Panc1 (cell line): ENCODE data around the gene LACRT. TPM values are rescaled to one million over a fixed set of nuclear protein-coding genes. Genes with fewer than 3 reads are reported as not detected.

Experiments used
- ATAC-seq: fragments of 200-7000 bp; cut with Tn5 transposase; 2 replicates; pipeline ENCODE4 v1.9.1; 2020; ENCODE audit warnings: mild to moderate bottlenecking, moderate library complexity
- BruUV-seq: library from RNA; stranded (reverse); fragments of 400-500 nt; replicated peaks from 2 replicates; lab custom pipeline; 2021; lab: Mats Ljungman, UMichigan
- CTCF ChIA-PET: fragments of 300-600 bp; sonication (Branson Sonifier 250); formaldehyde crosslinking; loops from one replicate; lab custom pipeline; 2022; ENCODE audit warnings: antibody characterized with exemption; lab: Charles Lee
- POLR2A ChIA-PET: fragments of 300-600 bp; sonication (Branson Sonifier 250); formaldehyde crosslinking; loops from one replicate; lab custom pipeline; 2022; ENCODE audit warnings: antibody characterized with exemption; lab: Charles Lee
- DNase-seq: peaks from one replicate; pipeline ENCODE4 v3.0.0-alpha.2; 2010; ENCODE audit warnings: low read depth, low spot score
- H3K27ac ChIP-seq: 2 replicates; pipeline ENCODE4 v1.5.1; 2011; ENCODE audit warnings: mild to moderate bottlenecking, low read length, inconsistent platforms
- H3K27me3 ChIP-seq: fragments of 200-500 bp; sonication (Bioruptor generic); 2 replicates; pipeline ENCODE4 v1.6.0; 2014; ENCODE audit warnings: low read length, inconsistent platforms; ENCODE audit not compliant: control insufficient read depth, insufficient read depth
- H3K36me3 ChIP-seq: fragments of 200-500 bp; sonication (Bioruptor generic); 2 replicates; pipeline ENCODE4 v1.5.1; 2014; ENCODE audit warnings: inconsistent platforms, mild to moderate bottlenecking, low read length, moderate library complexity; ENCODE audit not compliant: control insufficient read depth, insufficient read depth
- H3K4me1 ChIP-seq: 2 replicates; pipeline ENCODE4 v1.5.1; 2011; ENCODE audit warnings: inconsistent platforms, mild to moderate bottlenecking, low read length, moderate library complexity; ENCODE audit not compliant: control insufficient read depth, insufficient read depth
- H3K4me3 ChIP-seq, 2 experiments: 2 replicates each; pipeline ENCODE4 v1.5.1; 2011 to 2012; ENCODE audit warnings: low read depth in 2 of 2, low read length in 2 of 2, mild to moderate bottlenecking in 2 of 2, inconsistent platforms in 1 of 2, moderate library complexity in 1 of 2
- H3K9me3 ChIP-seq: fragments of 200-500 bp; sonication (Bioruptor generic); 2 replicates; pipeline ENCODE4 v1.5.1; 2014; ENCODE audit warnings: low read depth, mild to moderate bottlenecking, inconsistent platforms, low read length, moderate library complexity; ENCODE audit not compliant: control insufficient read depth, insufficient read depth
- POLR2AphosphoS5 ChIP-seq: IDR thresholded peaks from 2 replicates; pipeline ENCODE4 v1.6.1; 2012; ENCODE audit warnings: mild to moderate bottlenecking, low read depth, low read length, moderate library complexity
- SIN3A ChIP-seq: IDR thresholded peaks from 2 replicates; pipeline ENCODE4 v1.6.1; 2012; ENCODE audit warnings: low read depth, mild to moderate bottlenecking, low read length, moderate library complexity, borderline replicate concordance; ENCODE audit not compliant: insufficient read depth
- TCF7L2 ChIP-seq: IDR thresholded peaks from 2 replicates; pipeline ENCODE4 v1.6.1; 2011; ENCODE audit warnings: mild to moderate bottlenecking, low read depth, low read length, inconsistent platforms
- in situ Hi-C: cut with HindIII; loops from 2 replicates; pipeline ENCODE4 v1.10.0; 2016; ENCODE audit warnings: low sequenced_read_pairs, low pct_unique_long_range_greater_than_20kb
- intact Hi-C: fragments of 100-400 bp; cut with micrococcal nuclease; formaldehyde crosslinking; loops from one replicate; pipeline ENCODE4 v1.10.0; 2022; ENCODE audit not compliant: unreplicated experiment
- total RNA-seq: library from RNA; stranded (reverse); gene quantifications from one replicate; pipeline ENCODE4 v1.2.1, GENCODE V29; 2021; ENCODE audit not compliant: unreplicated experiment
- TF ChIP-seq, protein P1 (sequence below): fragments of 450-650 bp; IDR thresholded peaks from 2 replicates; pipeline ENCODE4 v1.5.1; 2017; ENCODE audit warnings: mild to moderate bottlenecking
- TF ChIP-seq, protein P2 (sequence below), 2 experiments: IDR thresholded peaks; 2 replicates each; pipeline ENCODE4 v1.6.1; 2011 to 2012; ENCODE audit warnings: low read depth in 2 of 2, control low read depth in 1 of 2, low read length in 1 of 2, mild to moderate bottlenecking in 1 of 2, moderate library complexity in 1 of 2; ENCODE audit not compliant: insufficient read depth in 1 of 2

LACRT gene
- total RNA-seq, 1 experiment from 2014 or later = not detected

DNA sequence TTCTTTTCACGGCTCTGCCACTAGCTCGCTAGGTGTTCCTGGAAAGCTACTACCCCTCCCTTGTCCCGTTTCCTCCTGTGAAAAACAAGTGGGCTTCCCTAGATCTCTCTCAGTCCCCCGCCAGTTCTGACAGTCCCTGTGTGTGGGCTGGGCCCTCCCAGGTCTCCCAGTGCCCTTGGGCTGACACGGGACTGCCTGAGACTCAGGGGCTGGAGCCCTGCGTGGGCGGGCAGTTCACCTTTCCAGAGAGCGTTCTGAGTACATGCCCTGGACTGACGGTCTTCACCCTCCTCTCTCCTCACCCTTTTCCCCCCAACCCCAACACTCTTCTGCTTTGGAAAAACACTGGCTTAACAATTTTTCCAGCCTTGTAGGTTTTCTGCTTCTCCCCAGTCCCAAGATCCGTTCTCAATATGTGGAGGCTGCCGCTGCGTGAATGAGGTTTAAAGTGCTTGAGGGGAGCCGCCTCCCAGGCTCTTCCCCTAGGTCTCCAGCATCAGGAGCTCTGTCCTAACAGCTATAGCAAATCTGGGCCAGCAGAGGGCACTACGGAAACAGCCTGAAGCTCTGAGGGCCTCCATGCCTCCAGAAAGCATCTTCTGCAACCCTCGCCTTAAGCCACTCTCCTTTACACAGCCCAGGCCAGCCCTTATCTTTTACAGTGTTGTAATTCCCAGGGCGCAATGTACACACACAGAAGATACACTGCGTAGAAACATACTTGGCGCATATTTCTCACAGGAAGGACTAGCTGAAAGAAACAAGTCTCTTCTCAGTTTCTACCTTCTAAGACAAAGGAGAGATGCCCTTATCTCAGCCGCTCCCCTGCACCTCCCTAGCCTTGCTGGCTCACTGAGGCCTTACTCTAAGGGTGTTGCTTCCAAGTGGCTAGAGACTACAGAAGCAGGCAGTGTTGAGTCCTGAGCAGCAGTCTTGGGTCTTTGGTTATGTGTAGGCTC is 23.9 kb upstream of the LACRT start:
- DNase-seq (peak; percentile 15), ATAC-seq (peak; percentile 86)
- CTCF ChIA-PET = interaction anchor here (0.5 to 1.0 kb wide), 3 partner anchors 14 to 414 kb away, joined by 3 to 6 read pairs (median 3); no protein-coding TSS in a partner anchor
- Histone ChIP-seq H3K4me1 (no peaks in the 10 kb centered on the region), H3K27ac (no peak overlapping the region), H3K27me3 (peaks cover 9% of the 10 kb centered on the region), H3K36me3 (no peaks in the 10 kb centered on the region), H3K9me3 (no peaks in the 10 kb centered on the region), H3K4me3 (no peak overlapping the region)
- intact Hi-C loops (no loop called here), in situ Hi-C loops (no loop called here)
- TF ChIP-seq POLR2AphosphoS5 = no peak
- TF ChIP-seq, protein P1, sequence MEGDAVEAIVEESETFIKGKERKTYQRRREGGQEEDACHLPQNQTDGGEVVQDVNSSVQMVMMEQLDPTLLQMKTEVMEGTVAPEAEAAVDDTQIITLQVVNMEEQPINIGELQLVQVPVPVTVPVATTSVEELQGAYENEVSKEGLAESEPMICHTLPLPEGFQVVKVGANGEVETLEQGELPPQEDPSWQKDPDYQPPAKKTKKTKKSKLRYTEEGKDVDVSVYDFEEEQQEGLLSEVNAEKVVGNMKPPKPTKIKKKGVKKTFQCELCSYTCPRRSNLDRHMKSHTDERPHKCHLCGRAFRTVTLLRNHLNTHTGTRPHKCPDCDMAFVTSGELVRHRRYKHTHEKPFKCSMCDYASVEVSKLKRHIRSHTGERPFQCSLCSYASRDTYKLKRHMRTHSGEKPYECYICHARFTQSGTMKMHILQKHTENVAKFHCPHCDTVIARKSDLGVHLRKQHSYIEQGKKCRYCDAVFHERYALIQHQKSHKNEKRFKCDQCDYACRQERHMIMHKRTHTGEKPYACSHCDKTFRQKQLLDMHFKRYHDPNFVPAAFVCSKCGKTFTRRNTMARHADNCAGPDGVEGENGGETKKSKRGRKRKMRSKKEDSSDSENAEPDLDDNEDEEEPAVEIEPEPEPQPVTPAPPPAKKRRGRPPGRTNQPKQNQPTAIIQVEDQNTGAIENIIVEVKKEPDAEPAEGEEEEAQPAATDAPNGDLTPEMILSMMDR = peak; percentile 82
- POLR2A ChIA-PET = interaction anchor here (0.7 kb wide), 1 partner anchor 1160 kb away, joined by 3 read pairs; no protein-coding TSS in a partner anchor
- BruUV-seq = no TSS peak

DNA sequence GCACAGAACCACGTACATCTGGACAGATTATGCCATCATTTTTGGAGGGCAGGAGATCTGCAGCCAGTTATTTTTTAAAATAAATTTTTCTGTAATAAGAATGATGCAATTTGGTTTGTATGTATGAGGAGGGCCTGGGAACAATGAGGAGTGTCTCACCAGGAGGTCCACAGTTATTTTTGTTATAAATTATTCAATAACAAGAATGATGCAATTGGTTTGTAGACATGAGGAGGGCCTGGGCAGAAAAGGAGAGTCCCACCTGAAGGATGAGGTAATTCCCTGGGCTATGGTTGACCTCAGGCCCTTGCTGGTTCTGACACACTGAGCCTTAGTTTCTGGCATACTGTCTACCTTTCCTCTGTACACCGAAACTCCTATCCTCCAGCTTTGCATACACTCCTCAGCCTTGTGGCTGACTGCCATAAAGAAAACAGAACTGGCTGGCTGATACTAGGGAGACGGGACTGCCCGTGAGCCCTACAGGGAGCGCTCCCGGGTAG is 22.5 kb upstream of the LACRT start:
- Histone ChIP-seq H3K4me3 (no peak overlapping the region), H3K36me3 (no peaks in the 10 kb centered on the region), H3K27ac (no peak overlapping the region), H3K4me1 (no peaks in the 10 kb centered on the region), H3K27me3 (peaks cover 13% of the 10 kb centered on the region), H3K9me3 (no peaks in the 10 kb centered on the region)
- DNase-seq = no peak
- no peak for ATAC-seq
- ChIA-PET CTCF (interaction anchor here (1.0 kb wide), 2 partner anchors 16 to 45 kb away, joined by 3 to 6 read pairs; no protein-coding TSS in a partner anchor), POLR2A (no interaction called here)
- TF ChIP-seq, protein P1 = no peak
- TF ChIP-seq POLR2AphosphoS5 (no peak), SIN3A (no peak), TCF7L2 (no peak)
- TF ChIP-seq, protein P2, sequence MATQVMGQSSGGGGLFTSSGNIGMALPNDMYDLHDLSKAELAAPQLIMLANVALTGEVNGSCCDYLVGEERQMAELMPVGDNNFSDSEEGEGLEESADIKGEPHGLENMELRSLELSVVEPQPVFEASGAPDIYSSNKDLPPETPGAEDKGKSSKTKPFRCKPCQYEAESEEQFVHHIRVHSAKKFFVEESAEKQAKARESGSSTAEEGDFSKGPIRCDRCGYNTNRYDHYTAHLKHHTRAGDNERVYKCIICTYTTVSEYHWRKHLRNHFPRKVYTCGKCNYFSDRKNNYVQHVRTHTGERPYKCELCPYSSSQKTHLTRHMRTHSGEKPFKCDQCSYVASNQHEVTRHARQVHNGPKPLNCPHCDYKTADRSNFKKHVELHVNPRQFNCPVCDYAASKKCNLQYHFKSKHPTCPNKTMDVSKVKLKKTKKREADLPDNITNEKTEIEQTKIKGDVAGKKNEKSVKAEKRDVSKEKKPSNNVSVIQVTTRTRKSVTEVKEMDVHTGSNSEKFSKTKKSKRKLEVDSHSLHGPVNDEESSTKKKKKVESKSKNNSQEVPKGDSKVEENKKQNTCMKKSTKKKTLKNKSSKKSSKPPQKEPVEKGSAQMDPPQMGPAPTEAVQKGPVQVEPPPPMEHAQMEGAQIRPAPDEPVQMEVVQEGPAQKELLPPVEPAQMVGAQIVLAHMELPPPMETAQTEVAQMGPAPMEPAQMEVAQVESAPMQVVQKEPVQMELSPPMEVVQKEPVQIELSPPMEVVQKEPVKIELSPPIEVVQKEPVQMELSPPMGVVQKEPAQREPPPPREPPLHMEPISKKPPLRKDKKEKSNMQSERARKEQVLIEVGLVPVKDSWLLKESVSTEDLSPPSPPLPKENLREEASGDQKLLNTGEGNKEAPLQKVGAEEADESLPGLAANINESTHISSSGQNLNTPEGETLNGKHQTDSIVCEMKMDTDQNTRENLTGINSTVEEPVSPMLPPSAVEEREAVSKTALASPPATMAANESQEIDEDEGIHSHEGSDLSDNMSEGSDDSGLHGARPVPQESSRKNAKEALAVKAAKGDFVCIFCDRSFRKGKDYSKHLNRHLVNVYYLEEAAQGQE (IDR thresholded peaks at IDR 0.05; ENCODE audit: insufficient read depth in 1 of 2, low read depth in 2 of 2, low read length in 1 of 2) = no peak
- in situ Hi-C loops (no loop called here), intact Hi-C loops (no loop called here)
- no TSS peak for BruUV-seq
